Activated CD8-positive, alpha-beta memory T cell treated with anti-CD3 and anti-CD28 coated beads, Interleukin-2, amount 50 U/mL, for 24 hours (primary cell): ENCODE data around the gene FAM171A1.
"Not testable (repeated sequence)": the region's sequence is repeated elsewhere in the genome, so short reads cannot be mapped to it uniquely, and the experiment has no call there.

Experiments used
- DNase-seq: peaks from one replicate; pipeline ENCODE4 v3.0.0-alpha.2; 2020; ENCODE audit errors: extremely low read depth

Gene FAM171A1

GRCh38 chr10:15370856-15371701 is at the start of gene FAM171A1:
Gene FAM171A1, minus strand, starts transcription at chr10:15371289. Its CDS starts 237 bp downstream, at chr10:15371052.
- DNase-seq: no peak

DNA sequence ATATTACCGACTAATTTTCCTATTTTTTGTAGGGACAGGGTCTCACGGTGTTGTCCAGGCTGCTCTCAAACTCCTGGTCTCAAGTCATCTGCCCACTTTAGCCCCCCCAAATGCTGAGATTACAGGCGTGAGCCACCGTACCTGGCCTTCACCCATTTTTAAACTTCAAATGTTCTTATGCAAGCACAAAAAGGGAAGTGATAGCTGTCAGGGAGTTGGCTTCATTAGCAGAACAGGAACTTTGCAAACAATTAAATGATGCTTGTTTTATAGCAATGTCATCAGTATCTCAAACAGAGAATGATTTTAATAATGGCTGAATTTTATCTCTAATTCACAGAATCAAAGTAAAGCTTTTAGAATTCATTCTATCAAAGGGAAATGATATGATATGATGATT is 49.8 kb upstream of the FAM171A1 start:
- DNase-seq: no peak

DNA sequence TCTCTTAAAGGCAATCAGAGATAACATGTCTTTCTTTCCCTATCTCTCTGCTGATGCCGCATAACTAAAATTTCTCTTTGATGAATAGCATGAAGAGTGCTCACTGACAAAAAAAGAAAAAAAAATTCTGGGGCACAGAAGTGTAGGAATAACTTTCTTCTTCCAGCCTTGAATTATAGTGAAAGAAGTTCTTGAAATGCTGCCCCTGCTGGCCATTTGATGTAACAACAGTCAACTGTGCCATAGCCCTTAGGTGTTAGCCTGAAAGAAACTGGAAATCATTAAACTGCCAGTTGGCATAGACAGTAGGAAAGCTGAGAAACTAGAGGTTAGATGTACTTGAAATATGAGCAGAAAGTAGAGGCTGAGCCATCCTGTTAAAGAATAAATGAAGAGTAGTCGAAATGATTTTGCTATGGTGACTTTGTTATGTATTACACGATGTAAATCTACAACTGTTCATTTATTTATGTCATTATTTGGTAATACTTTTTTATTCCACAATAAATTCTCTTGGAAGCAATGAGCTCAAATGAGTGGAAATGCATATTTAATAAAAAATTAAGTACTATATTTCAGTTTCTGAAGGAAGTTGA is 48.3 kb upstream of the FAM171A1 start:
- DNase-seq: no peak

- DNase-seq: no peak
Measured at GRCh38 chr10:15416034-15416433, 44.9 kb upstream of the FAM171A1 start.

DNA sequence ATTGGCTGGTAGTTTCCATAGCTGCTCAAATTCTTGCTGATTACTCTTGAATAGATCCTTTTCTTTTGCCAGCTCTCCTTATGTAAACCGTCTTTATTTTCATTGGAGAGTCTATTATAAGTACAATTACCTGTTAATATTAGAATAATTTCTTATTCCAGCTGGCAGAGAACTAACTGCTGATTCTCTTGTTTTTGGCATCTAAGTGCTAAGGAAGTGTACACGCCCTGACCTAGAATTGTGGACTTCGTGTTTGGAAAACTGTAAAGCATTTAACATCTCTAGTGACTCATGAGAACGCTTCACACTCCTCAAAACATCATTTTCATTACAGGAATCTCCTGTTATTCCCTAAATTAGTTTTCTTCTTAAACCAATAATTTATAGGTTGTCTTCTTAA is 39.9 kb upstream of the FAM171A1 start:
- no peak for DNase-seq

DNA sequence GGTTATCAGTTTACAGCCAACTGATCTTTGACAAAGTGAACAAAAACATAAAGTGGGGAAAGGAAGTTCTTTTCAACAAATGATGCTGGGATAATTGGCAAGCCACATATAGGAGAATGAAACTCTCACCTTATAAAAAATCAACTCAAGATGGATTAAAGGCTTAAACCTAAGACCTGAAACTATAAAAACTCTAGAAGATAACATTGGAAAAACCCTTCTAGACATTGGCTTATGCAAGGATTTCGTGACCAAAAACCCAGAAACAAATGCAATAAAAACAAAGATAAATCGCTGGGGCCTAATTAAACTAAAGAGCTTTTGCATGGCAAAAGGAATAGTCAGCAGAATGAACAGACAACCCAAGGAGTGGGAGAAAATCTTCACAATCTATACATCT is 38.3 kb upstream of the FAM171A1 start:
- not testable (repeated sequence) for DNase-seq

DNA sequence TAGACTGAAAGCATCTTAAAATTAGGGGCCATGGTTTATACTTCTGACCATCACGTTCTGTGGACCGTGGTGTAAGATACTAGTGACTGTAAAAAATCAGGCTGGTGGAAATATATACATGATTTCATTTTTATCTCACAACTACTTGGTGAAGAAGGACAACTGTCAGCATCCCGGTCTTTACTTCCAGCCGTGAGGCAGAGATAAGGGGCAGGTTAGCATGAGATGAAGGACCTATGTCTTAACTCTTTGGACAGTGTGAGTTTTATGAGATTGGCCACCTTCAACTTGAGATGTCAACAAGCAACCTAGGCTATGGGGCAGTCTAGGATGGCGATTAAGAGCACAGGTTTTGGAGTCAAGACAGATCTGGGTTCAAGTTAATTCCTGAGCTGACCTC is 37.5 kb upstream of the FAM171A1 start:
- DNase-seq: no peak

- no peak for DNase-seq
Measured at GRCh38 chr10:15405319-15405718, 34.2 kb upstream of the FAM171A1 start.

DNA sequence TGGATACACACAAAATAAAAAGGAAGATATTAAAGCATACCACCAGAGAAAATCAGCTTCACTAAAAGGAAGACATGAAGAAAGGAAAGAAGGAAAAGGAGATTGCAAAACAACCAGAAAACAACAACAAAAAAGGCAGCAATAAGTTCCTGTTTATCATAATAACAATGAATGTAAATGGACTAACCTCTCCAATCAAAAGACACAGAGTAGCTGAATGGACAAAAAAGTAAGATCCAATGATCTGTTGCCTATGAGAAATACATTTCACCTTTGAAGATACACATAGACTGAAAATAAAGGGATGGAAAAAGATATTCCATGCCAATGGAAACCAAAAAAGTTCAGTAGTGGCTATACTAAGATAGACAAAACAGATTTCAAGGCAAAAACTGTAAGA is 30.3 kb upstream of the FAM171A1 start:
- DNase-seq: no peak

DNA sequence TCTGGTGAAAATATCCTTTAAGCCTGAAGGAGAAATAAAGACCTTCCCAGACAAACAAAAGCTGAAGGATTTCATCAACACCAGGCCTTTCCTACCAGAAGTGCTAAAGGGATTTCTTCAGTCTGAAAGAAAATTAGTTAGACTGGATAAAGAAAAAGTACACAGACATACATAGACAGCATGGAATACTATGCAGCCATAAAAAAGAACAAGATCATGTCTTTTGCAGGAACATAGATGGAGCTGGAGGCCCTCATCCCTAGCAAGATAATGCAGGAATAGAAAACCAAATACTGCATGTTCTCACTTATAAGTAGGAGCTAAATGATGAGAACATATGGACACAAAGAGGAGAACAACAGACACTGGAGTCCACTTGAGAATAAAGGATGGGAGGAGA is 29.4 kb upstream of the FAM171A1 start:
- DNase-seq: not testable (repeated sequence)

GRCh38 chr10:15399060-15399661 is 28.1 kb upstream of the FAM171A1 start:
- DNase-seq: no peak

- no peak for DNase-seq
Measured at GRCh38 chr10:15395935-15396334, 24.8 kb upstream of the FAM171A1 start.

DNA sequence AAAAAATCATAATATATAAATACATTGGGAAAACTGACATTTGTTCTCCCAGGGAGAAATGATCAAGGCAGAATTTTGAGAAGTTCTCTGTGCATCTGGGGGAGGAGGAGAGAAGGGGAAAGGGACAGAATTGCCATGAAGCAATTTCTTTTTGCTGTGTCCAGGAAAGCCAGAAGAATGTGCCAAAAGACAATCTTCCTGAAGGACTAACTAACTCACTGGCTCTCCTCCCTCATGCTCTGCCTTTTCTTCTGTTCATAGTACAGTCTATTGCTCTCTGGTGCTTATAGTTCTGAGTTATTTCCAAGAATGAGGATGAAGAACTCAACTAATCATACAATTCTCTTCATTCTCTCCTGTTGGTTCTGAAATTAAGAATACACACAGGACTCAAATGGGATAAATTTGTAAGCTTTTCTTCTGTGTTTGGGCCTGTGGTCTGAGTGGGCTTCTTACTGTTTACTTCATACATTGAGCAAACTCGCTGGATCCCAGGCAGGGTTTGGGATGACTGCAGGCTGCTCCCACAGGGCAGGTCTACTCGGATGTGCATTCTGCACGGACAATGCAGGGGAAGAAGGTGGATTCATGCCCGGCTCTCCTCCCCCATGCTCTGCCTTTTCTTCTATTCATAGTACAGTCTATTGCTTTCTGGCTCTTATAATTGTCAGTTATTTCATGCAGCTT is 22.2 kb upstream of the FAM171A1 start:
- DNase-seq: no peak

DNA sequence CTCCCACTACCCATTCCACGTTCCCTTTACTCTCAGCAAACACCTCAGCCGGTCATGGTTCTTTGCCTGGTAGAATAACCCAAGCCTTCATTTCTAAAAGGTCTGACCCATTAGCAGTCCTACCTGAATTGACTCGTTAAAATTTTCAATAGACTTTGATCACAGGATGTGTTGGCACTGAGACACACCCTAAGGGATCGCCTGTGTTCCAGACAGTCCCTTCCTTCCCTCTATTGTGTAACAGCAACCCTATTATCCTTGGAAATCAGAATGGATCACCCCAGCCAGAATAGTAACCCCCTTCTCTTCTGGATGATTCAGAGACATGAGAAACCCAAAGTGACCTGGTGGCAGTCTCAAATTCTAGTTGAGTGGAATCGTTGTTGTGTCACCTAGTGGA is 20.4 kb upstream of the FAM171A1 start:
- DNase-seq: no peak

GRCh38 chr10:15388172-15388571 is 17.1 kb upstream of the FAM171A1 start:
- DNase-seq: not testable (repeated sequence)

DNA sequence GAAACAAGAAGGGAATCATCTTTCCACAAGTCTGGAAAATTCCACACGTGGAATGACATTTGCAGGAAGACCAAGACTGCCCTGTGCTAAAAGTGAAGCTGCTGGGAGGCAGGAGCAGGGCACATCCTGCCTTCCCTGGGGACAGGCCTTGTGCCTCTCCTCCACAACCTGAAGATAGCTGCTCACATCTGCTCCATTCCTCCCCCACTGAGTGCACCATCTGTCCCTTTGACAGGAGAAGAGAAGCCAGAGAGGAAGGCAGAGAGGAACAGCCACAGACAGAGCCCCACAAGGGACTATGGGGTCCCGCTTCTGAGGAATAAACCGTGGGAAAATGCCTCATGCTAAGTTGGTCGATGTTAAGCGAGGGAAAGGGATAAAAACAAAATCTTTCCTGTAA is 15.9 kb upstream of the FAM171A1 start:
- DNase-seq: no peak

- no peak for DNase-seq
Measured at GRCh38 chr10:15385552-15386455, 14.7 kb upstream of the FAM171A1 start.

- DNase-seq: no peak
Measured at GRCh38 chr10:15381420-15381819, 10.3 kb upstream of the FAM171A1 start.

- no peak for DNase-seq
Measured at GRCh38 chr10:15379078-15379477, 8.0 kb upstream of the FAM171A1 start.

DNA sequence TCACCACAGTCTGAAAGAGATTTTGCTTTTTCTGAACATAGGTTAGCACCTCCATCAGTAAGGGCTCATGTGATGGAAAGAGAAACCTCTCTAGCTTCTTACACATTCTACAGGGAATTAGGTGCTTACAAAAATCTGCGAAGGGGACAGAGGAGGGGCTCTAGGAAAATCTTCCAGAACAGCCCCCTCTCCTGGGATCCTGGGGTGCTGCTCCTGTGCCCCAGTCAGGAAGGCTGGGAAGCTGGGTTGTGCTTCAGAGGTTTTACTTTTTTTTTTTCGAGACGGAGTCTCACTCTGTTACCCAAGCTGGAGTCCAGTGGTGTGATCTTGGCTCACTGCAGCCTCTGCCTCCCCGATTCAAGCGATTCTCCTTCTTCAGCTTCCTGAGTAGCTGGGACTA is 7.5 kb upstream of the FAM171A1 start:
- no peak for DNase-seq

GRCh38 chr10:15374566-15374965 is 3.5 kb upstream of the FAM171A1 start:
- DNase-seq: no peak
